Peyer's patch (tissue), 4 donors: ENCODE results near the gene CERS6. TPM values are rescaled to one million over a fixed set of nuclear protein-coding genes. Genes with fewer than 3 reads are reported as not detected.

Experiments used
- DNase-seq, 3 donors: peaks; one replicate each; pipeline ENCODE4 v3.0.0-alpha.2; 2017 to 2019
- H3K27ac ChIP-seq, 4 donors: fragments of 200-600 bp; sonication (generic); one replicate each; pipeline ENCODE4 v1.5.1; 2016 to 2019
- H3K27me3 ChIP-seq, 2 donors: fragments of 200-600 bp; sonication (generic); one replicate each; pipeline ENCODE4 v1.5.1; 2019
- H3K36me3 ChIP-seq, 3 donors: fragments of 200-600 bp; sonication (generic); one replicate each; pipeline ENCODE4 v1.5.1; 2016 to 2019
- H3K4me1 ChIP-seq, 4 donors: fragments of 200-600 bp; sonication (generic); one replicate each; pipeline ENCODE4 v1.5.1; 2016 to 2019
- H3K4me3 ChIP-seq, 4 donors: fragments of 200-600 bp; sonication (generic); 1 replicate in 3 of 4; 2 replicates in 1 of 4; pipeline ENCODE4 v1.5.1; 2016 to 2019; ENCODE audit warnings: mild to moderate bottlenecking in 1 of 4
- H3K9me3 ChIP-seq, 4 donors: fragments of 200-600 bp; sonication (generic); one replicate each; pipeline ENCODE4 v1.5.1; 2016 to 2019; ENCODE audit warnings: mild to moderate bottlenecking in 1 of 4
- CTCF ChIP-seq, 6 experiments: fragments of 450-650 bp in 4 of 6; fragments of 200-600 bp in 2 of 6; sonication (generic) in 1 of 6; IDR thresholded peaks; one replicate each; pipeline ENCODE4 v1.5.1; 2017 to 2019; ENCODE audit warnings: antibody characterized with exemption in 6 of 6, mild to moderate bottlenecking in 3 of 6, moderate library complexity in 1 of 6
- POLR2A ChIP-seq, 2 donors: fragments of 450-650 bp; IDR thresholded peaks; one replicate each; pipeline ENCODE4 v1.5.1; 2017; ENCODE audit warnings: antibody characterized with exemption in 2 of 2, mild to moderate bottlenecking in 2 of 2, moderate library complexity in 2 of 2
- total RNA-seq, 4 donors: library from RNA; depleted of rRNA; stranded (reverse); fragments of >200 nt; gene quantifications; one replicate each; pipeline ENCODE4 v1.1.0, GENCODE V29; 2016

Gene CERS6
- total RNA-seq, 4 donors from 2014 or later = 28.1 to 110 (median 96.7) TPM

- no peak for TF ChIP-seq POLR2A (IDR thresholded peaks at IDR 0.05)
- no peak for TF ChIP-seq CTCF (IDR thresholded peaks at IDR 0.05)
- no peaks in the 10 kb centered on the region for H3K9me3 ChIP-seq
- H3K27ac ChIP-seq = peak overlapping the region in 2 of 4 donors; percentile 51 to 73
These were observed 247.9 kb downstream of the CERS6 start for GRCh38 chr2:168703926-168704325.

DNA sequence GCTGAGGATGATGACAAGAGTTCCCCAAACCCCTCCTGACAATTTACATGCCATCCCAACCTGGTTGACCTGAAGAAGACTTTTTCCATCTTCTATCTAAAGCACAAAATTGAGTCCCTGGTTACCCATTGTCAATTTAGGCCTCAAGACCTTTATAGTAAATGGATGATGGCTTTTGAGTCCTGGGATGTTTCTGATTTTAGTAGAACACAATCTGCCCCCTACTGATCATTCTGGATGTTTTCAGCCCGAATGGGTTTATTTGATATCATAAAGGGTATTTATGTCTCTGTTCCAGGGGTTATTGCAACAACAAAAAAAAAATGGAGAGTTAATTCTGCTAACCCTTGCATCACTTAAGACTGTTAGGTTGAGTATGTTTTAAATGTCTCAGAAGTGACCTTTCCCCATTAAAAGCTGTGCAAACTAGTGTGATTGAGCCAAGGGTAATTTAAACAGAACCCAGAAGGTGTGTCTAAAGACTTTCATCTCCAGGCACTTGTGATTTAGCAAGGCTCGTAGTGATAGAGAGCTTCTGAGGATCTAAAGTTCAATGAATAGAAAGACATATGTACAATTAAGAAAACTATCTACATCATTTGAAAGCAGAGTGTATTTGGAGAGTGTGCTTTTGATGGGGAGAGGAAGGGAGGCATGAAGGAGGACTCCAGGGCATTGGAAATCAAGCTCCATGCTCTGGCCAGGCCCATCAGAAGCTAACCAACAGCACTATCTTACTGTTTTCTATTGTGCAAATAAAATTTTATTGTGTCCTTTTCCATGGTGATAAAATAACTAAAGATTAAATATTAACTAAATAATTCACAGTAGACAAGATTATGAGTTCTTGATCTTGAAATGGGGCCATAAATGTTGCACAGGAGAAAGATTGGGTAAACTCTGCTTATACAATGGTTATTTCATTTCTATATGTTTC is 249.7 kb downstream of the CERS6 start:
- peak in 1 of 3 donors; percentile 56 for DNase-seq
- Histone ChIP-seq H3K36me3 (no peaks in the 10 kb centered on the region), H3K9me3 (no peaks in the 10 kb centered on the region), H3K27ac (peak overlapping the region in 2 of 4 donors; percentile 51 to 73), H3K4me1 (peaks cover 0 to 45% (median 2%) of the 10 kb centered on the region in 4 donors), H3K27me3 (no peaks in the 10 kb centered on the region), H3K4me3 (no peak overlapping the region)
- TF ChIP-seq POLR2A (IDR thresholded peaks at IDR 0.05) = no peak
- peak in 3 of 6 experiments; percentile 49 to 69 (median 50) for TF ChIP-seq CTCF (IDR thresholded peaks at IDR 0.05)

More at GRCh38 chr2:168703926-168704325, 247.9 kb downstream of the CERS6 start:
- no peak for DNase-seq
- Histone ChIP-seq H3K4me3 (no peak overlapping the region), H3K36me3 (no peaks in the 10 kb centered on the region), H3K4me1 (peaks cover 0 to 61% (median 5%) of the 10 kb centered on the region in 4 donors), H3K27me3 (no peaks in the 10 kb centered on the region)

DNA sequence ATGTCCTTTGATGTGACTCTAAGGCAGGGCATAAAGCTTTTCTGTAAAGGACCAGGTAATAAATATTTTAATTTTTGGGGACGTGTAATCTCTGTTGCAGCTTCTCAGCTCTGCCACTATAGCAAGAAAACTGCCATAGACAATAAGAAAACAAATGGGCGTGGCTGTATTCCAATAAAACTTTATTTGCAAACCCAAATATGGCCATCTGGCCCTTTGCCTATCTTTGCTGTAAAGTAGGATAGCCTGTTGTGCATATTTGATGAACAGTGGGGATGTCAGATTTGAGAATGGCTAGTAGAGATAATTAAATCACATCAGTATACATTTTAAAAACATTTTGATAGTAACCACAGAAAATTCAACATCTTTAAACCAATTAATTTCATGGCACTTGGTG is 250.7 kb downstream of the CERS6 start:
- no peak for DNase-seq
- H3K27me3 ChIP-seq = no peaks in the 10 kb centered on the region
- no peaks in the 10 kb centered on the region for H3K9me3 ChIP-seq
- H3K36me3 ChIP-seq = no peaks in the 10 kb centered on the region
- H3K4me1 ChIP-seq = peaks cover 0 to 39% (median 2%) of the 10 kb centered on the region in 4 donors
- no peak overlapping the region for H3K4me3 ChIP-seq
- H3K27ac ChIP-seq = peak overlapping the region in 1 of 4 donors; percentile 45
- TF ChIP-seq CTCF (IDR thresholded peaks at IDR 0.05) (no peak), POLR2A (IDR thresholded peaks at IDR 0.05) (no peak)

- H3K9me3 ChIP-seq = no peaks in the 10 kb centered on the region
- no peaks in the 10 kb centered on the region for H3K36me3 ChIP-seq
- no peak overlapping the region for H3K4me3 ChIP-seq
- H3K4me1 ChIP-seq = peaks cover 0 to 39% (median 2%) of the 10 kb centered on the region in 4 donors
- TF ChIP-seq POLR2A (IDR thresholded peaks at IDR 0.05) = no peak
- TF ChIP-seq CTCF (IDR thresholded peaks at IDR 0.05) = no peak
- no peaks in the 10 kb centered on the region for H3K27me3 ChIP-seq
- DNase-seq = no peak
- no peak overlapping the region for H3K27ac ChIP-seq
These were observed 252.0 kb downstream of the CERS6 start for GRCh38 chr2:168708080-168708479.

GRCh38 chr2:168710754-168711467 is 254.8 kb downstream of the CERS6 start:
- peak overlapping the region in 1 of 4 donors; percentile 4 for H3K27ac ChIP-seq
- no peaks in the 10 kb centered on the region for H3K27me3 ChIP-seq
- no peak for TF ChIP-seq CTCF (IDR thresholded peaks at IDR 0.05)
- no peak for TF ChIP-seq POLR2A (IDR thresholded peaks at IDR 0.05)
- no peaks in the 10 kb centered on the region for H3K9me3 ChIP-seq
- no peak for DNase-seq
- peaks cover 0 to 4% (median 0%) of the 10 kb centered on the region in 3 donors for H3K36me3 ChIP-seq
- peaks cover 0 to 19% (median 2%) of the 10 kb centered on the region in 4 donors for H3K4me1 ChIP-seq
- no peak overlapping the region for H3K4me3 ChIP-seq
